ENCODE data around the gene CARNS1.

GRCh38 chr11:67370351-67371076, 45.0 kb upstream of the CARNS1 start:
- TF ChIP-seq CTCF (IDR thresholded peaks at IDR 0.05) (no peak), POLR2A (IDR thresholded peaks at IDR 0.05) (no peak)
